NB4 (cell line): ENCODE data around the gene SUPT7L.

Experiments used
- MAX ChIP-seq: IDR thresholded peaks from 2 replicates; pipeline ENCODE4 v1.6.1; 2011; ENCODE audit warnings: low read depth, low read length
- TF ChIP-seq, protein P1 (sequence below): IDR thresholded peaks from one replicate; pipeline ENCODE4 v1.5.1; 2012; ENCODE audit warnings: low read depth, low read length

- TF ChIP-seq, protein P1, sequence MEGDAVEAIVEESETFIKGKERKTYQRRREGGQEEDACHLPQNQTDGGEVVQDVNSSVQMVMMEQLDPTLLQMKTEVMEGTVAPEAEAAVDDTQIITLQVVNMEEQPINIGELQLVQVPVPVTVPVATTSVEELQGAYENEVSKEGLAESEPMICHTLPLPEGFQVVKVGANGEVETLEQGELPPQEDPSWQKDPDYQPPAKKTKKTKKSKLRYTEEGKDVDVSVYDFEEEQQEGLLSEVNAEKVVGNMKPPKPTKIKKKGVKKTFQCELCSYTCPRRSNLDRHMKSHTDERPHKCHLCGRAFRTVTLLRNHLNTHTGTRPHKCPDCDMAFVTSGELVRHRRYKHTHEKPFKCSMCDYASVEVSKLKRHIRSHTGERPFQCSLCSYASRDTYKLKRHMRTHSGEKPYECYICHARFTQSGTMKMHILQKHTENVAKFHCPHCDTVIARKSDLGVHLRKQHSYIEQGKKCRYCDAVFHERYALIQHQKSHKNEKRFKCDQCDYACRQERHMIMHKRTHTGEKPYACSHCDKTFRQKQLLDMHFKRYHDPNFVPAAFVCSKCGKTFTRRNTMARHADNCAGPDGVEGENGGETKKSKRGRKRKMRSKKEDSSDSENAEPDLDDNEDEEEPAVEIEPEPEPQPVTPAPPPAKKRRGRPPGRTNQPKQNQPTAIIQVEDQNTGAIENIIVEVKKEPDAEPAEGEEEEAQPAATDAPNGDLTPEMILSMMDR, result no peak
- no peak for TF ChIP-seq MAX
Measured at GRCh38 chr2:27652790-27653189, 10.6 kb downstream of the SUPT7L start.
